Muscle of back (tissue), 11 donors: ENCODE results near the gene ITPKB. TPM values are rescaled to one million over a fixed set of nuclear protein-coding genes. Genes with fewer than 3 reads are reported as not detected.

Source experiments
- DNase-seq, 3 donors: peaks; one replicate each; pipeline versions ENCODE4 v3.0.0 to v3.0.0-alpha.2; 2013
- polyA plus RNA-seq, 10 donors: library from polyadenylated mRNA; unstranded; fragments of 120-200 nt; gene quantifications; one replicate each; pipeline ENCODE4 v1.2.1, GENCODE V29; 2013; ENCODE audit not compliant: insufficient read length in 10 of 10

The ITPKB gene
- polyA plus RNA-seq, 10 donors: 21.1 to 30.5 (median 24.7) TPM

- DNase-seq: no peak
These were observed 30.7 kb downstream of the ITPKB start for GRCh38 chr1:226708342-226708780.

- DNase-seq: no peak
These were observed 32.4 kb downstream of the ITPKB start for GRCh38 chr1:226706684-226707083.

GRCh38 chr1:226704169-226704937 is 34.7 kb downstream of the ITPKB start:
- no peak for DNase-seq

GRCh38 chr1:226702957-226703831 is 35.9 kb downstream of the ITPKB start:
- peak in 2 of 3 donors; percentile 86 to 95 for DNase-seq

GRCh38 chr1:226702318-226702956 is 36.6 kb downstream of the ITPKB start:
- peak in 2 of 3 donors; percentile 74 to 80 for DNase-seq

- no peak for DNase-seq
These were observed 38.2 kb downstream of the ITPKB start for GRCh38 chr1:226700861-226701260.

GRCh38 chr1:226699166-226699565 is 39.9 kb downstream of the ITPKB start:
- no peak for DNase-seq

- DNase-seq: no peak
These were observed 40.4 kb downstream of the ITPKB start for GRCh38 chr1:226698659-226699058.

GRCh38 chr1:226697929-226698544 is 41.0 kb downstream of the ITPKB start:
- no peak for DNase-seq

GRCh38 chr1:226697151-226697928 is 41.7 kb downstream of the ITPKB start:
- peak in 1 of 3 donors; percentile 79 for DNase-seq

- DNase-seq: no peak
These were observed 42.5 kb downstream of the ITPKB start for GRCh38 chr1:226696547-226696946.

GRCh38 chr1:226695335-226695900 is 43.7 kb downstream of the ITPKB start:
- no peak for DNase-seq

- peak in 1 of 3 donors; percentile 80 for DNase-seq
These were observed 46.3 kb downstream of the ITPKB start for GRCh38 chr1:226692823-226693222.

- peak in 1 of 3 donors; percentile 72 for DNase-seq
These were observed 46.9 kb downstream of the ITPKB start for GRCh38 chr1:226692051-226692792.

- DNase-seq: peak in 1 of 3 donors; percentile 88
These were observed 47.8 kb downstream of the ITPKB start for GRCh38 chr1:226691247-226691646.

GRCh38 chr1:226690460-226690982 is 48.6 kb downstream of the ITPKB start:
- peak in 1 of 3 donors; percentile 56 for DNase-seq

- peak in 1 of 3 donors; percentile 84 for DNase-seq
These were observed 50.3 kb downstream of the ITPKB start for GRCh38 chr1:226688808-226689207.

GRCh38 chr1:226688056-226688748 is 50.9 kb downstream of the ITPKB start:
- DNase-seq: peak in 1 of 3 donors; percentile 69

GRCh38 chr1:226687426-226687825 is 51.7 kb downstream of the ITPKB start:
- DNase-seq: no peak
